ENCODE results near the gene SGK2. TPM values are rescaled to one million over a fixed set of nuclear protein-coding genes. Genes with fewer than 3 reads are reported as not detected.

Gene SGK2
- polyA plus RNA-seq, 2 of the 4 experiments (the other 2 are of a cell fraction) = 9.4 to 12.2 TPM

DNA sequence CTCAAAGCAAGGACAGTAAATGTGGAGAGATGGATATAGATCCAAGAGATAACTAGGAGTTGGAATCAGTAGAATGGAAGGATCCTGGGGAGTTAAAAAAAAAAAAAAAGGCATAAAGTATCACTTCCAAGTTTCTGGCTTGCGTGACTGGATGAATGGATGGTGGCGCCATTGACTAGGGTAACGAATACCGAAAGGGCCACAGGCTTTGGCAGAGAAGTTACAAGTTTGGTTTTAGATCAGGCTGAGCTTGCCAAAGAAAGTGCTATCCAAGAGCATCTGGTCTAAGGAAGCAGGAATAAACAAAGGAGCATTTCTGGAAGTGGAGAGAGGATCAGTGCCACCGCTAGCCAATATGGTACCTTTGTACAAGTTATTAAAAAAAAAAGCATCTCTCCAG lies 33.8 kb upstream of the SGK2 start:
- no peak for DNase-seq (ENCODE audit: low read depth in 1 of 2, low spot score in 1 of 2)
- CTCF ChIA-PET = interaction anchor here (5.4 kb wide), 1 partner anchor 13 kb away, joined by 26 read pairs; no protein-coding TSS in a partner anchor
- no peak for FAIRE-seq
- H3K9me3 ChIP-seq = no peaks in the 10 kb centered on the region; the same call in 2 of the 3 replicates
- no peak overlapping the region for H3K4me3 ChIP-seq
- H3K27ac ChIP-seq = no peak overlapping the region
- H3K4me1 ChIP-seq = no peaks in the 10 kb centered on the region; the same call in 2 of the 3 replicates
- WGBS (ENCODE audit: missing lambda C conversion rate) = 85% methylated on average over 5 of the region's 5 CpGs
- ATAC-seq = no peak
- H3K4me2 ChIP-seq = no peak overlapping the region
- TF ChIP-seq ZFP36 (IDR thresholded peaks at IDR 0.05; ENCODE audit: borderline replicate concordance, partially characterized antibody) = no peak
- no peak for TF ChIP-seq NFE2L2 (conservative IDR thresholded peaks at IDR 0.05; ENCODE audit: low read length)
- TF ChIP-seq CBX8 (IDR thresholded peaks at IDR 0.05) = no peak
- no peak for TF ChIP-seq MAFK (IDR thresholded peaks at IDR 0.05; ENCODE audit: partially characterized antibody)
- TF ChIP-seq ZSCAN20 (CRISPR knock-in tag; IDR thresholded peaks at IDR 0.05) = no peak
- POLR2A ChIA-PET = no interaction called here

DNA sequence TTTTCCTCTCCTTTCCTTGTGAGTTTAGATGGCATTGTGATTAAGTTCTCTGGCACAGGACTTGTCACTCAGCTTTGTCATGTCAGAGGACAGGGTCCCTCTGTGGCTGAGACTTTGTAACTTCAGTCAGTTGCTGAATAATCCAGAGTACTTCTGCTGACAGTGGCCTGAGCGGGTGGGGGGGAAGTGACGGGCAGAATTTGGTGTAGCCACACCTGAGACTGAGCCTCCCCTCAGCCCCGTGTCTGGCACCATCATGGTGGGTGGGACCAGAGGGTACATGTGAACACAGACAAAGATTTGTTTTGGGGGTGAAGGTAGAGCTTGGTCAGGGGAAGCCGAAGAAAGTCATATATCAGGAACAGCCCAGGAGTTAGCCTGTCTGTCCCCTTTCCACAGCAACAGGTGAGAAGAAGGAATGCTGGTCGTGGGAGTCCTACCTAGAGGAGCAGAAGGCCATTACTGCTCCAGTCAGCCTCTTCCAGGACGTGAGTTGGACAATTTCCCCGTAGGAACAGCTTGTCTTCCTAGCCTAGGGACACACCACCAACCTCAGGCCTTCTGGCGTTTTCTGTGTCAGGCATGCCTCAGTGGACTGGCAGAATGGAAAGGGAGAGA lies 30.5 kb upstream of the SGK2 start:
- WGBS (ENCODE audit: missing lambda C conversion rate) = 71% methylated on average over 8 of the region's 8 CpGs
- FAIRE-seq (no peak), DNase-seq (ENCODE audit: low read depth in 1 of 2, low spot score in 1 of 2) (no peak), ATAC-seq (no peak)
- ChIA-PET CTCF (interaction anchor here (0.8 to 6.4 kb wide), 4 partner anchors 11 to 78 kb away, joined by 3 to 55 read pairs (median 4); partner anchors contain the start of gene L3MBTL1), POLR2A (no interaction called here)
- Histone ChIP-seq H3K9me3 (no peaks in the 10 kb centered on the region), H3K4me3 (no peak overlapping the region), H3K4me1 (peaks cover 11% of the 10 kb centered on the region; the same call in 2 of the 3 replicates), H3K4me2 (no peak overlapping the region), H3K27ac (no peak overlapping the region)
- TF ChIP-seq EP300 (IDR thresholded peaks at IDR 0.05) (no peak), KDM1A (IDR thresholded peaks at IDR 0.05; ENCODE audit: low read depth) (no peak), SREBF2 (IDR thresholded peaks at IDR 0.05) (no peak), SMC3 (IDR thresholded peaks at IDR 0.05) (no peak), PHF8 (IDR thresholded peaks at IDR 0.05; ENCODE audit: borderline replicate concordance, low read depth) (no peak), MAFK (IDR thresholded peaks at IDR 0.05; ENCODE audit: partially characterized antibody) (no peak), HOXA7 (CRISPR knock-in tag; IDR thresholded peaks at IDR 0.05) (no peak), NPAS2 (CRISPR knock-in tag; IDR thresholded peaks at IDR 0.05; ENCODE audit: borderline replicate concordance) (no peak), RFX5 (IDR thresholded peaks at IDR 0.05) (no peak), TP53 (CRISPR knock-in tag; IDR thresholded peaks at IDR 0.05) (no peak), HOXB13 (CRISPR knock-in tag; IDR thresholded peaks at IDR 0.05; ENCODE audit: low read depth) (no peak)
- TF ChIP-seq, protein P1, sequence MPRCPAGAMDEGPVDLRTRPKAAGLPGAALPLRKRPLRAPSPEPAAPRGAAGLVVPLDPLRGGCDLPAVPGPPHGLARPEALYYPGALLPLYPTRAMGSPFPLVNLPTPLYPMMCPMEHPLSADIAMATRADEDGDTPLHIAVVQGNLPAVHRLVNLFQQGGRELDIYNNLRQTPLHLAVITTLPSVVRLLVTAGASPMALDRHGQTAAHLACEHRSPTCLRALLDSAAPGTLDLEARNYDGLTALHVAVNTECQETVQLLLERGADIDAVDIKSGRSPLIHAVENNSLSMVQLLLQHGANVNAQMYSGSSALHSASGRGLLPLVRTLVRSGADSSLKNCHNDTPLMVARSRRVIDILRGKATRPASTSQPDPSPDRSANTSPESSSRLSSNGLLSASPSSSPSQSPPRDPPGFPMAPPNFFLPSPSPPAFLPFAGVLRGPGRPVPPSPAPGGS (IDR thresholded peaks at IDR 0.05) = no peak
- TF ChIP-seq, protein P2, sequence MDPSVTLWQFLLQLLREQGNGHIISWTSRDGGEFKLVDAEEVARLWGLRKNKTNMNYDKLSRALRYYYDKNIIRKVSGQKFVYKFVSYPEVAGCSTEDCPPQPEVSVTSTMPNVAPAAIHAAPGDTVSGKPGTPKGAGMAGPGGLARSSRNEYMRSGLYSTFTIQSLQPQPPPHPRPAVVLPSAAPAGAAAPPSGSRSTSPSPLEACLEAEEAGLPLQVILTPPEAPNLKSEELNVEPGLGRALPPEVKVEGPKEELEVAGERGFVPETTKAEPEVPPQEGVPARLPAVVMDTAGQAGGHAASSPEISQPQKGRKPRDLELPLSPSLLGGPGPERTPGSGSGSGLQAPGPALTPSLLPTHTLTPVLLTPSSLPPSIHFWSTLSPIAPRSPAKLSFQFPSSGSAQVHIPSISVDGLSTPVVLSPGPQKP (IDR thresholded peaks at IDR 0.05; ENCODE audit: low read depth, low read length) = no peak
- TF ChIP-seq, protein P3, sequence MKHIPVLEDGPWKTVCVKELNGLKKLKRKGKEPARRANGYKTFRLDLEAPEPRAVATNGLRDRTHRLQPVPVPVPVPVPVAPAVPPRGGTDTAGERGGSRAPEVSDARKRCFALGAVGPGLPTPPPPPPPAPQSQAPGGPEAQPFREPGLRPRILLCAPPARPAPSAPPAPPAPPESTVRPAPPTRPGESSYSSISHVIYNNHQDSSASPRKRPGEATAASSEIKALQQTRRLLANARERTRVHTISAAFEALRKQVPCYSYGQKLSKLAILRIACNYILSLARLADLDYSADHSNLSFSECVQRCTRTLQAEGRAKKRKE (CRISPR knock-in tag; IDR thresholded peaks at IDR 0.05; ENCODE audit: low read depth) = no peak

DNA sequence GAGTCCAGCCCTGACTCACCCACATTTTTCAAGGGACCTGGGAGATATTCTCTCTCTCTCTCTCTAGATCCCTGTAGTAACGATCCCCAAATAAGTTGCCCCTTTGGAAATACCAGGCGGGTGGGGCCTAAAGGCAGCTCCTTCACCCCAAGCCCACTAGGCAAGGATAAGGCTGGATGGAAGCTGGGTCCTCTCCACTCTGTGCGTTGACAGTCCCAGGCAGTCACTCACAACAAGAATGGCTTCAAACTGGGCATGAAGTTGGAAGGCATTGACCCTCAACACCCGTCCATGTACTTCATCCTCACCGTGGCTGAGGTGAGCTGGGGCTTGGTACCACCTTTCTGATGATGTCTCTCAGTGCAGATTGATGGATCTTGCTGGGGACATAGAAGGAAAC lies 29.8 kb upstream of the SGK2 start:
- 72% methylated on average over 5 of the region's 5 CpGs for WGBS (ENCODE audit: missing lambda C conversion rate)
- POLR2A ChIA-PET = no interaction called here

More for the DNA sequence above, 29.8 kb upstream of the SGK2 start:
- FAIRE-seq (no peak), ATAC-seq (no peak), DNase-seq (ENCODE audit: low read depth in 1 of 2, low spot score in 1 of 2) (no peak)
- H3K4me1 ChIP-seq = peaks cover 11% of the 10 kb centered on the region; the same call in 2 of the 3 replicates
- H3K4me2 ChIP-seq = no peak overlapping the region
- CTCF ChIA-PET = interaction anchor here (0.8 to 6.4 kb wide), 6 partner anchors 10 to 669 kb away, joined by 3 to 55 read pairs (median 3); partner anchors contain the start of gene L3MBTL1
- no peak overlapping the region for H3K27ac ChIP-seq
- TF ChIP-seq GATA3 (IDR thresholded peaks at IDR 0.05; ENCODE audit: borderline replicate concordance) (no peak), MYC (IDR thresholded peaks at IDR 0.05; ENCODE audit: borderline replicate concordance, low read length) (no peak), CHD2 (IDR thresholded peaks at IDR 0.05; ENCODE audit: low read length, partially characterized antibody) (no peak), SREBF2 (IDR thresholded peaks at IDR 0.05) (no peak), FOSB (CRISPR knock-in tag; IDR thresholded peaks at IDR 0.05) (no peak), ESRRA (IDR thresholded peaks at IDR 0.05; ENCODE audit: borderline replicate concordance, low read length) (no peak), HOXB13 (CRISPR knock-in tag; IDR thresholded peaks at IDR 0.05; ENCODE audit: low read depth) (no peak), PHF8 (IDR thresholded peaks at IDR 0.05; ENCODE audit: borderline replicate concordance, low read depth) (no peak), ZNF302 (CRISPR knock-in tag; IDR thresholded peaks at IDR 0.05) (no peak), EHF (CRISPR knock-in tag; IDR thresholded peaks at IDR 0.05) (no peak), HEYL (CRISPR knock-in tag; IDR thresholded peaks at IDR 0.05) (no peak)
- TF ChIP-seq, protein P4, sequence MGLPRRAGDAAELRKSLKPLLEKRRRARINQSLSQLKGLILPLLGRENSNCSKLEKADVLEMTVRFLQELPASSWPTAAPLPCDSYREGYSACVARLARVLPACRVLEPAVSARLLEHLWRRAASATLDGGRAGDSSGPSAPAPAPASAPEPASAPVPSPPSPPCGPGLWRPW (IDR thresholded peaks at IDR 0.05) = no peak
- TF ChIP-seq, protein P5, sequence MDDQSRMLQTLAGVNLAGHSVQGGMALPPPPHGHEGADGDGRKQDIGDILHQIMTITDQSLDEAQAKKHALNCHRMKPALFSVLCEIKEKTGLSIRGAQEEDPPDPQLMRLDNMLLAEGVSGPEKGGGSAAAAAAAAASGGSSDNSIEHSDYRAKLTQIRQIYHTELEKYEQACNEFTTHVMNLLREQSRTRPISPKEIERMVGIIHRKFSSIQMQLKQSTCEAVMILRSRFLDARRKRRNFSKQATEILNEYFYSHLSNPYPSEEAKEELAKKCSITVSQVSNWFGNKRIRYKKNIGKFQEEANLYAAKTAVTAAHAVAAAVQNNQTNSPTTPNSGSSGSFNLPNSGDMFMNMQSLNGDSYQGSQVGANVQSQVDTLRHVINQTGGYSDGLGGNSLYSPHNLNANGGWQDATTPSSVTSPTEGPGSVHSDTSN (IDR thresholded peaks at IDR 0.05) = no peak
- TF ChIP-seq, protein P2 (IDR thresholded peaks at IDR 0.05; ENCODE audit: low read depth, low read length) = no peak
- H3K4me3 ChIP-seq = no peak overlapping the region
- H3K9me3 ChIP-seq = no peaks in the 10 kb centered on the region
